GM21825 (cell line): ENCODE measurements around the gene TMEM41A.
"Not testable (repeated sequence)": the region's sequence is repeated elsewhere in the genome, so short reads cannot be mapped to it uniquely, and the experiment has no call there.

ENCODE experiments used
- ATAC-seq: cut with Tn5 transposase; IDR thresholded peaks from one replicate; pipeline ENCODE4 v1.9.1; 2021; ENCODE audit warnings: mild to moderate bottlenecking, moderate library complexity; ENCODE audit not compliant: unreplicated experiment

Gene TMEM41A

DNA sequence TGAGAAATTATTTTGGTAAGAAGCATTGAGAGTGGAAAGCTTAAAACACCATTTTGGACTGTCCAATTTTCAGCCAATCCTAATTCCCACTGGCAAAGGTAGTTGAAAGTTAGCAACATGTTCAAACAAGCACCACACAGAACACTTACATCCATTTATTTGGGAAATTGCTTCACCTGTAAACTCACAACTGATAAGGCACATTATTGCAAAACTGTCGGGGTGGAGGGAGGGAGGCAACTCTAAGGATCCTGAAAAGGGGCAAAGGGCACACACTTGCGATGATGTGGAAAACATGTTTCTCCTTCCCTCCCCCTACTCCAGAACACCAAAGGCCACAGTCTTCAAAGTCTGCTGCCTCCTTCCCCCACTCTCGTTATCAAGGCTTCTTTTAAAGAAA, 9.4 kb downstream of the TMEM41A start:
- ATAC-seq: no peak

DNA sequence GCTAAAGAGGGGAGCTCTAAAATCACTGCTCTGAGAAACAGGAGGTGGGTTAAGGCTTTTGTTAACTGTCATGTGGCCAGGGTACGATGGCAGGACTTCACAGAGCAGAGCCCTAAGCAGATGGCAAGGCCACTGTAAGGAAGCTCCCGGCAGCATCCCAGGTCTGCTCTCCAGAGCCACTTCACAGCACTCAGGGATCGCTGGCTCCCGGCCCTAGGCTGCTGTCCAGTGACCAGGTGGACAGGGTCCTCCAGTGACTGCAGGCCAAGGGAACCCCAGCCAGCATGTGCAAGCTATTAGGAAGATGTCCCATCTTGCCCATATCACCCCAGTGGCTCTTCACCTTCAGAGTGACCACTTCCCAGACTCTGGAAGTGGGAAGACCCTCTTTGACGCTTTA, 10.4 kb downstream of the TMEM41A start:
- ATAC-seq: no peak

DNA sequence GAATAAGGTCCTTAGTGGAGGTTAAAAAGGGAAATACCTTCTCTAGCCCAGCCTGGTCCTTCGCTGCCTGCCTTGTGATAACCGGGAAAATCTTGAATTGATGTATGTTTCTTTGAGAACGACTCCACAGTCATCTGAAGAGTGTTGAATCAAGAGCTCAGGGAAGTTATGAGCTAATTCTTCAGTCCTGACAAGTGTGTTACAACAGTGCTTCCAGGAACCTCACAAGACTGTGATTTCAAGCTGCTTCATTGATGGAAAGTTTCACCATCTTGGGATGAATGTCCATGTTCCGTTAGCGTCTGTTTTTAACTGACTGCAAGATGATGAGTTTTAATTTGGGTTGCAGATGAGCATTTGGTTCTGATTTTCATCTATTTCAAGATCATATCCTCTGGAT, 12.4 kb downstream of the TMEM41A start:
- ATAC-seq: no peak

DNA sequence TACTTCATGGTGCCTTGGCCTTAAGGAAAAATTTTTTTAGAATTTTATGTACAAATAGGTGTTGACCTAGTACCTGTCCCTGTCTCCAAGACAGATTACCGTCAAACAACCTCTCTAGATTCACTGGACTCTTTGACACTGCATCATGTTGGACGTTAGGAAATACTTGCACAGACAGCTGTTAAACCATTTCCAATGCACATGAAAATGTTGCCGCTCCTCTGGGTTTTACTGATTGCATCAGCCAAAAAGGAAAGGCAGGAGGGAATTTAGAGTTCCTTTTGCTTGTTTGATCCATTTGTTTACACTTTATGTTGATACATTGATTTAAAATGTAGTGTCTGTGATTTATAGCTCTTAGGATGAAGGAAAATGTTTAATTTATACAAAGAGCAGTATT, 14.5 kb downstream of the TMEM41A start:
- ATAC-seq: no peak

DNA sequence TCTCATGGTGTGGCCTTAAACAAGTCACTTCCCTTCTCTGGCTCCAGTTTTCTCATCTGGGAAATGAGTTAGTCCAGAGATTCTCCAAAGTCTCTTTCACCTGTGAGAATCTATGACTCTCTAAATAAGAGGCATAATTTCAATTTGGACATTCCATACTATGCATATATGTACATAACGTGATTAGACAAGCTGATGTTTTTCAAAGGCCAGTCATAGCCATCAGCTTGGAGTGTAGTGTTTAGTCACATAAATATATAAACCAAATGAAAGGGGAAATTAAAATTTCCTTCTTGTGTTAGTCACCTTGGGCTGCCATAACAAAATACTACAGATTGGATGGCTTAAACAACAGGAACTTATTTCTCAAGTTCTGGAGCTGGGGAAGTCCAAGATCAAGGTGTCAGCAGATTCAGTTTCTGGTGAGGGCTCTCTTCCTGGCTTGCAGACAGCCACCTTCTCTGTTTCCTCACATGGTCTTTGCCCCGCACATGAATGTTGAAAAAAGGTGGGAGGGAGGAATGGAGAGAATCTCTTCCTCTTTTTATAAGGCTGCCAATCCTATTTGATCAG, 19.4 kb downstream of the TMEM41A start:
- no peak for ATAC-seq

DNA sequence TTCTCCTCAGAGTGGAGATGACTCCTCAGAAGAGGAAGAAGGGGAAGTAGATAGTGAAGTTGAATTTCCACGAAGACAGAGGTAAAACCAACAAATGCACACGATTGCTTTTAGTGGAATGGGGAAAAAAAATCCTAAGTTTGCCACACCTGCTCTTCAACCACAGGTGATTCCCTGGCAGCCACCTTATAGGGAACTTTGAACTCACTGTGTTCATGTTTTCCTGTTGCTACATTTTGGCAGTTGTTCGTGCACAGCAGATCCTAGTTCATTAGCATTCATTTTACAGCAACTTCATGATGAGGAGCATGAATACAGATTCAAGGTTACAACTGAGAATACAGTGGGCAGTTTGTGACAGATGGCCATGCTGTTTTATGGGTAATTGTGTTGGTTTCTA, 21.5 kb downstream of the TMEM41A start:
- no peak for ATAC-seq

DNA sequence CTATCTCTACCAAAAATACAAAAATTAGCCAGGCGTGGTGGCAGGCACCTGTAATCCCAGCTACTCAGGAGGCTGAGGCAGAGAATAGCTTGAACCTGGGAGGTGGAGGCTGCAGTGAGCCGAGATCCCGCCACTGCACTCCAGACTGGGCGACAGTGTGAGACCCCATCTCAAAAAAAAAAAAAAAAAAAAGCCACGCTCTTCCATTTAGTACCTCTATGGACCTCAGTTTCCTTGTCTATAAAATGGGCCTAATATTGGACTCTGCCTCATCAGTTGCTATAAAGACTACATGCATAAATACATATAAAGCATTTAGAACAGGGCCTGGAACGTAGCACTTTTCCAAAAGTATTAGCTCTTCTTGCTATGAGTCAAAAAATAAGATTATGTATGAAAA, 23.9 kb downstream of the TMEM41A start:
- ATAC-seq: not testable (repeated sequence)

DNA sequence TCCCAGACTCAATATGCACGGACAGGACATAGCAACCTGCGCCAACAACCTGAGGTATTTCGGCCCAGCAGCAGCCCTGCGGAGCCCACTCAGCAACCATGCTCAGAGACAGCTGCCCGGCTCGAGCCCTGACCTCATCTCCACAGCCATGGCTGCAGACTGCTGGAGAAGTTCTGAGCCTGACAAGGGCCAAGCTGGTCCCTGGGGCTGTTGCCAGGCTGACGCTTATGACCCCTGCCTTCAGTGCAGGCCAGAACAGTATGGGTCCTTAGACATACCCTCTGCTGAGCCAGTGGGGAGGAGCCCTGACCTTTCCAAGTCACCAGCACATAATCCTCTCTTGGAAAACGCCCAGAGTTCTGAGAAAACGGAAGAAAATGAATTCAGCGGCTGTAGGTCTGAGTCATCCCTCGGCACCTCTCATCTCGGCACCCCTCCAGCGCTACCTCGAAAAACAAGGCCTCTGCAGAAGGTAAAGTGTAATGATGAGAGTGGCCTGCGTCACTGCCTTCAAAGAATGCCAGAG, 25.5 kb downstream of the TMEM41A start:
- ATAC-seq: no peak

DNA sequence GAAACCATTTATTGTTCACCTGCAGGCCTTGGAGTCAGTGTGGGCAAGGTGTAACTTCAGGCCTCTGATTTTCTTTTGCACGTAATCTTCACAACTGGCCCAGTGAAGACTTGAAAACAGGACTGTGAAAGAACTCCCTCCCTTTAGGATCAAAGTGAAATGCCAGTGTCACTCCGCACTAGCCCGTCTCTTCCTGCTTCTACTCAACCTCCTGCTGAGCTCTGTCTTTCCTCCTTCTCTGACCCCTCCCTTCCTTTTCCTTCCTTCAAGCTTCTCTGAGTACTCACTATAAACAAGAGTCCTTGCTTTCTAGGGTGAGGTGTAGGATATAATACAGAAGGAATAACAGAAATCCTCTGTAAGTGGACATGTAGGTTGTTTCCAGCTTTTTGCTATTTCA, 28.5 kb downstream of the TMEM41A start:
- no peak for ATAC-seq

DNA sequence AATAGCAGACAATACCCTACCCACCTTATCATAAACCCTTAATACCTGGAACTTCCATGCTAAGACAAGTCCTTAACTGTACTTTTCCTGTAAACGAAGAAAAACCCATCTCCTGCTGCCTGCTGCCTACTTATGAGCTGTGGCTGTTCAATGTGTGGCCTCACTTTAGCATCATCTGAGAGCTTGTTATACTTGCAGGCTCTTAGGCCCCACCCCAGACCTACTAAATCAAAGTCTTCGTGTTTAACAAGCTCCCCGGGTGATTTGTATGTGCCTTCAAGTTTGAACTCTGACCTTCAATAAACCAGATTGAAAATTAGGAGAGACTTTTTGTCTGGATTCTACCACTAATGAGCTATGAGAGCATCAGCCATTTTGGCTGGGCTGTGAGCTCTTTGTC, 29.3 kb downstream of the TMEM41A start:
- ATAC-seq: no peak

DNA sequence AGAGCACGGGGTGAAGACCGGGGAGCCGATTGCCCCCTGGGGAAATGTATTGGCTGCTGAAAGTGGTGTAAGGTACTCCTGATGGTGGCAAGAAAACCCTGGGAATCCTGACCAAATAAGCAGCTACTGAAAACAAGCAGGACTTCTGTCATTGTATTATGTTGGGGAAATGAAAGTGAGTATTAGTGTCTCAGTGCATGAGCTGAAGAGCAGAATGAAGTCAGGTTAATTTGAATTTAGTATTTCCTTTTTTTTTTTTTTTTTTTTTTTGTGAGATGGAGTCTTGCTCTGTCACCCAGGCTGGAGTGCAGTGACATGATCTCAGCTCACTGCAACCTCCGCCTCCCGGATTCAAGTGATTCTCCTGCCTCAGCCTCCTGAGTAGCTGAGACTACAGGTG, 32.7 kb downstream of the TMEM41A start:
- ATAC-seq: not testable (repeated sequence)

DNA sequence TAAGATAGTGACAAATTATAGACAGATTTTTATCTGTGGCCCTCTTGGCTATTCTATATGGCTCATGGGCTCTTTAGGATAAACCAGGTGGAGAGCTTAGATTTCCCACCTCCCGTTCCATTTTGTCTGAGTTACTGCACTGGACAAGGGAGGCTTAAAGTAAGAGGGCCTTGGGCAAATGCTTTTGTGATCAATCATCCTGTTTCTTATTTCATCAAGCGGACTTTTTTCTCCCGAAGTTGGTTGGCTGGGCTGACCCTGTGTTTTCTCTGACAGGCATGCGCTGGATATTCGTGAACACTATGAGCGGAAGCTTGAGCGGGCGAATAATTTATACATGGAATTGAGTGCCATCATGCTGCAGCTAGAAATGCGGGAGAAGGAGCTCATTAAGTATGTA, 33.4 kb downstream of the TMEM41A start:
- ATAC-seq: no peak

DNA sequence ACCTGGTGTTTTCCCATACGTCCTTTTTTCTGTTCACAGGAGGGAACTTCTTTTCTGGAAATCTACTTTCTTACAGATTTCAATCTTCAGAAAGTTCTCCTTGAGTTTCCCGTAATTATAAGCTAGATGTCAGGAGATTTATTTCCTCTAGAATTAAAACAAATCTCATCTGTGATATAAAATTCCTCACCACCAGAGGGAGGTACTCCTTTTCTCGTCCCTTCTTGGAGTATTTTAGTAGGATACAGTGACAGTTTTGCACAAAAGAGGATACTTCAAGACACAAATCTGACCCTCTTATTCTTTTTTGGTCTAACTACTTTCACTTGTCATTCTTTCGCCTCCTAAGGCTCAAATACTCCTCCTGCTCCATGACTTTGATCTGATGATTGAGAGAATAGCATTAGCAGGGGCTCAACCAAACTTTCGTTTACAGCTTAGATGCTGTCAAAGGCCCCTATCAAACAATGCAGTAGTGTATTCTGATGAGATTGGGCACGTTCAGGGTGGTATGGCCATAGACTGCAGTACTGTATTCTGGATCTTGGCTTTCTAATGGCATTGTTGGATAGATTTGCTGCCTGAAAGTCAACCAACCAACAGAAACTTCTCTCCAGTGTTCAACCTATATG, 38.0 kb downstream of the TMEM41A start:
- ATAC-seq: no peak

DNA sequence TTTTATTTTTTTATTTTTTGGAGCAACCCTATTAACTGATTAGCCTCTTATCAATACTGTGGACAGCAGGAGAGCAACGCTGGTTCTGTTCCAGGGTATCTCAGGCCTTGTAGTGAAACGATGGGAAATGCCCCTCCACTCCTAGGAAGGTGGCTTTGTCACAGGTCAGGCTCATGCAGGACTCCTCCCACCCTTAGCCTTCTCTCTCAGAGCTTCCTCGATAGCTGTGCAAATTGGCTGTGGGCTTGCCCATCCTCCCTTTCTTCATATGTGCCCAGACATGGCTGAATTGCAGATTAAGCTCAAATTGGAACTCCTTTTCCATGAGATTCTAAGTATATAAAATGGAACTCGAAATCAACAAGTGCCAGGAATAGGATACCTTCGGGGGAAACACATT, 38.5 kb downstream of the TMEM41A start:
- no peak for ATAC-seq

DNA sequence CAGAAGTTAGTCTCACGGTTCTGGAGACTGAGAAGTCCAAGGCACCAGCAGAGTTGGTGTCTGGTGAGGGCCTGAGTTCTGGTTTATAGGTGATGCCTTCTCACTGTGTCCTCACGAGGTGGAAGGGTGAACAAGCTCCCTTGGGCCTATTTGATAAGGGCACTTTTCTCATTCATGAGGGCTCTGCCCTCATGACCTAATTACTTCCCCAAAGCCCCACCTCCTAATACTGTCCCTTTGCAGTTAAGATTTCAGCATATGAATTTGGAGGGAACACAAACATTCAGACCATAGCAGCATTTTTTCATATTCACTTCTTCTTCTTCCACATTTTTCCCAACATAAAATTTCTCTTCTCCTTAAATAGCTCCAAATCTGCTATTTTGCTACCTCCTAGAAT, 41.5 kb downstream of the TMEM41A start:
- no peak for ATAC-seq

DNA sequence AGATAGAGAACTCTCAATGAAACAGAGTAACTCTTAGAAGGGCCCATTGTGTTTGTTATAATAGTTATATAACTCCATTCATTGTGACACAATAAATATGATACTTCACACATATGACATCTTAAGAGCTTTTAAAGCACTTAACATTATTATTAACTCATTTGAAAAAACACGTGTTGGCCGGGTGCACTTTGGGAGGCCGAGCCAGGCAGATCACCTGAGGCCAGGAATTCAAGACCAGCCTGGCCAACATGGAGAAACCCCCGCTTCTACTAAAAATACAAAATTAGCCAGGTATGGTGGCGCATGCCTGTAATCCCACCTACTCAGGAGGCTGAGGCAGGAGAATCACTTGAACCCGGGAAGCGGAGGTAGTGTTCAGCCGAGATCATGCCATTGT, 47.4 kb downstream of the TMEM41A start:
- not testable (repeated sequence) for ATAC-seq

DNA sequence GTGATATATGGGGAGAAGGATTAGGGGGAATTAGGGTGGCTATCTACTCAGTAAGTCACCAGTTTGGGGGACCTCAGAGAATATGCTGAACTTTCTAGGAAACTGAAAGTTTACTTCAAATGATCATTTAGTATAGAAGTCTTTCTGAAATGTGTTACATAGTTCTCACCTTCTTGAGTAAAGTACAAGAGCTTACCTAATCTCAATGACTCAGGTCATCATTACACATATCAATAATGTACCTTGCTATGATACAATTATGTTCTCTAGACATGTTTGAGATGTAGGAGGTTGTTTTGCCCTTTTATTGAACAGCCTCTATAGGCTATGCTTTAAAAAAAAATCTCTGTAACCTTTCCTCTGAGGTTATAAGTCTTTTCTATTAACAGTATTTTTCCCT, 50.7 kb downstream of the TMEM41A start:
- no peak for ATAC-seq

DNA sequence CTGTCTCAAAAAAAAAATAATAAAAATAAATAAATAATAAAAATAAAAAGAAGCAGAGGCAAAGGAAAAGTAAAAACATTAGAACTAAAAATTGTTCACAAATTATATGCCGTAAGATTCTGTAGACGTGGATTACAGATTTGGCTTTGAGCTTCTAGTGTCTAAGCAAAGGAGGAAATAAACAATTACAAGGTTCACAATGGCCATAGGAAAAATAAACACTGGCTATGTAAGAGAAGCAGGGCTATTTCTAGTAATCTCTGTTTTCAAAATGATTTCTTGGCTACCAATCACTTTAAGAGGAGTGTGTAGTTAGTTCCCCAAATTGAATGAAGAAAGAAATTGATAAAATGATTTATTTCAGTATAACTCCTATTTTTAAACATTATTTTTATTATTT, 54.5 kb downstream of the TMEM41A start:
- ATAC-seq: no peak

DNA sequence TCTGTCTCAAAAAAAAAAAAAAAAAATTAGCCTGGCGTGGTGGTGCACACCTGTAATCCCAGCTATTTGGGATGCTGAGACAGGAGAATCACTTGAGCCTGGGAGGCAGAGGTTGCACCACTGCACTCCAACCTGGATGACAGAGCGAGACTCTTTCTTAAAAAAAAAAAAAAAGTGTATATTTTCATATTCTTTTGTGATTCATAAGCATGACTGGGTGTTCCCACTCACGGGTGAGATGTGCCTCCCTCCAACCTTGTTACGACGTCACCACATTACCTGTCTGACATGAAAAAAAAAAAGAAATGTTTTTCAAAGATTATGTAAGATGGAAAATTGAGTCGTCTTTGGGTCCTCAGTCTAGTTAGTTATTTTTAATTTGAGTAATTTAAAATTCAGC, 56.8 kb downstream of the TMEM41A start:
- ATAC-seq: no peak

DNA sequence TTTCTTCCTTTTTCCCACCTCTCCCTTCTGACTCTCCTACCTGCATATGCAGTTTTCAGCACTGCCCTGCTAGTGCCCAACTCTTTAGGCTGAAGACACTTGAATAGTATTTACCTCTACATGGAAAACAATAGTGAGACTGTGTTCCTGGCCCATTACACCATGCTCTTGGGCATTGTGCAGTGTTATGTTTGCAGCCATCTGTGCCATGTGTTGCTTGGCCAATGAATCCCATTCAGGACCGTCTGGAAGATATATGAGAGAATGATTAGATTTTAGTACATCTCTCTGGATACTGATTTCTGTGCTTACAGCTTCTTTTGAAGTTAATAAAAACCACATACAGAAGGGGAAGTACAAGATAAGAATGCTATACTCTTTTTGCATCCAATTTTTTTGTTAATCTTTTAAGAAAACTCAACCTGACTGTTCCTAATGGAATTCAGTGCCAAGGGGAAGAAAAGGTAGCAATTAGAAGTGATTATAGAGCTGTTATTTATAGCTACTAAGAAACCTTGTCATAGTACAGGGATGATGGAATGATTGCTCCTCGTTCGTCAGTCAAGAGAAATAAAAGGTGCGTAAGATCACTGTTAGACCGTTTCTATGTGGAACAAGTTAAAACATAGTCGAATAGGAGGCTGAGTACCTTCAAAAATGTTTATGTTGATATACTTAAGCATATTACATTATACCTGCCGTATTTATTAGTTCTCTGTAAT, 58.9 kb downstream of the TMEM41A start:
- ATAC-seq: no peak
